A673 (cell line): Measurements from ENCODE around the gene CREB3L1.

Experiments used
- CTCF ChIP-seq: fragments of 300-800, 200-600 bp; sonication (generic); conservative IDR thresholded peaks from 2 replicates; pipeline ENCODE4 v1.5.1; 2017; ENCODE audit warnings: low read depth, mild to moderate bottlenecking, antibody characterized with exemption, low read length, moderate library complexity, mixed read lengths
- EZH2 ChIP-seq: fragments of 200-600 bp; sonication (generic); IDR thresholded peaks from 2 replicates; pipeline ENCODE4 v1.6.1; 2017; ENCODE audit warnings: borderline replicate concordance, low read depth, mild to moderate bottlenecking, mixed read lengths, antibody characterized with exemption, low read length; ENCODE audit not compliant: poor library complexity, severe bottlenecking

DNA sequence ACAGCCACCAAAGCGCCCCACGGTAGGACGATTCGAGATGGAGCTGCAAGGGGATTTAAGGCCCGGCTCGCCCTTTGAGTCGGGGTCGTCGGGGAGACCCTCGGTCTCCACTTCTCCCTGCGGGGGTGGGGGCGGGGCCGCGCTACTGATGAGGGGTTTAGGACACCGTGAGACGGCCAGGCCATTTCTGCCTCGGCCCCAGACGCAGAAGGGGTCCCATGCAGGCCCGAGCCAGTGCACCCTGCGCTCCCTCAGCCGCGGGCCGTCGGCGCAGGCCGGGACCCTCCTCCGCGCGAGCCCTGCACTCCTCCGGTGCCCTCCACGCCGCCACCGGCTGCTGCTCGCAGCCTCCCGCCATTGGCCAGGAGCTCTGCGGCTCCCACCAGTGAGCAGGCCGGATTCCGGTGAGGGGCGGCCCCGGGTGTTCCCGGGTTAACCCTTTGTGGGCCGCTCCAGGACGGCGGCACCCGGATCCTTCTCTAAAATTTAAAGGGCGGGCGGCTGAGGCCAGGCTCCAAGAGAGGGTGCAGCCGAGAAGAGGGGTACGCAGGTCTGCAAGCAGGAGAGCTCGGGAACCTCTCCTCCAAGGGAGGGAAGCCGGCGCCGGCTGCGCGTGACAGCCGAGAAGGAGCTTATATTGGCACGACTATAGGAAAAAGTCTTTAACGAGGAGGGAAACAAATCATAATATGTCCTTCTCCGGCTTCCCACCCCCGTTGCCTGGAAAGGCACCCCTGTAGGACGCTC is 18.0 kb downstream of the CREB3L1 start:
- no peak for TF ChIP-seq EZH2
- no peak for TF ChIP-seq CTCF
